ENCODE data around the gene PSTPIP2. TPM values are rescaled to one million over a fixed set of nuclear protein-coding genes. Genes with fewer than 3 reads are reported as not detected.

PSTPIP2 gene
- total RNA-seq, 1 experiment from 2014 or later, result 3.3 TPM

DNA sequence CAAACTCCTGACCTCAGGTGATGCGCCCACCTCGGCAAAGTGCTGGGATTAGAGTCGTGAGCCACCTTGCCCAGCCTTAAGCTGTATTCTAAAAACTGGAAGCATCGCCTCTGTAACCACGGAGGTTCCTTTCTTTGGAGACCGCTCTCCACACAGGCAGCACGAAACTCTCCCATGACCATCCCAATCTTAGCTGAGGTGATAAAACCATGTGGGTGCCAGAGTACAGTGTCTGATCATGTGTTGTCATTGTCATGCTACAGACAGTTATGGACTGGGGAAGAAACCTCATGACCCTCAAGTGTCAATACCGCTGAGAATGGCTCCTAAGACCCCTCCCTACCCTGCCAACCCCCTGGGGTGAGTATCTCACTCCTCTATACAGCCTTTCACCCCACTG is 63.5 kb downstream of the PSTPIP2 start:
- H3K27ac ChIP-seq (ENCODE audit: insufficient read length, low read depth, low read length), result no peak overlapping the region
- H3K4me2 ChIP-seq (ENCODE audit: insufficient read depth, insufficient read length, low read length), result no peak overlapping the region
- H3K4me1 Mint-ChIP-seq, result peaks cover 9 to 20% of the 10 kb centered on the region in 2 experiments
- no peak overlapping the region for H2BK20ac ChIP-seq (ENCODE audit: low read depth, low read length, poor library complexity, severe bottlenecking)
- H2AK5ac ChIP-seq (ENCODE audit: insufficient read length, low read length), result no peak overlapping the region
- H3K9me3 Mint-ChIP-seq, result no peaks in the 10 kb centered on the region
- no peak overlapping the region for H3T11ph ChIP-seq (ENCODE audit: low read length)
- H3K27me3 ChIP-seq (ENCODE audit: insufficient read depth, low read length), result no peaks in the 10 kb centered on the region
- no peaks in the 10 kb centered on the region for H3K27me3 Mint-ChIP-seq (ENCODE audit: low read depth)
- no peak overlapping the region for H3K56ac ChIP-seq (ENCODE audit: insufficient read length, low read depth, low read length)
- no peaks in the 10 kb centered on the region for H3K9me3 ChIP-seq (ENCODE audit: control insufficient read depth, low read depth, low read length)
- no peak overlapping the region for H3K14ac ChIP-seq (ENCODE audit: insufficient read depth, low read length)
- no peak overlapping the region for H4K8ac ChIP-seq (replicated peaks; ENCODE audit: insufficient read length, low read depth, low read length)
- H3K23me2 ChIP-seq (ENCODE audit: insufficient read length, low read depth, low read length, poor library complexity, severe bottlenecking), result no peaks in the 10 kb centered on the region
- no peak overlapping the region for H3K9ac ChIP-seq (ENCODE audit: extremely low read depth, insufficient read length, low read length)
- no peak overlapping the region for H3K18ac ChIP-seq (ENCODE audit: insufficient read length, low read depth, low read length)
- H2BK15ac ChIP-seq (ENCODE audit: low read depth, low read length), result no peak overlapping the region
- H3K27ac Mint-ChIP-seq, result no peak overlapping the region
- no peaks in the 10 kb centered on the region for H3K36me3 Mint-ChIP-seq (ENCODE audit: insufficient read depth in 1 of 3, low read depth in 3 of 3)
- no peak overlapping the region for H2BK5ac ChIP-seq (ENCODE audit: insufficient read length, low read length)
- no peak overlapping the region for H4K5ac ChIP-seq (ENCODE audit: insufficient read length, low read depth, low read length)
- H2BK120ac ChIP-seq (ENCODE audit: low read depth, low read length, poor library complexity, severe bottlenecking), result no peak overlapping the region
- H2BK12ac ChIP-seq (ENCODE audit: insufficient read length, low read depth, low read length), result no peak overlapping the region
- H4K91ac ChIP-seq (ENCODE audit: insufficient read length, low read depth, low read length), result no peak overlapping the region
- no peak overlapping the region for H3K4me3 Mint-ChIP-seq
- H3K23ac ChIP-seq (ENCODE audit: insufficient read length, low read depth, low read length), result no peak overlapping the region
- no peaks in the 10 kb centered on the region for H4K20me1 ChIP-seq (ENCODE audit: control insufficient read depth, insufficient read depth, insufficient read length)
- H3K79me1 ChIP-seq (ENCODE audit: insufficient read depth, low read depth, low read length, poor library complexity, severe bottlenecking), result no peaks in the 10 kb centered on the region
- H3K4me1 ChIP-seq (ENCODE audit: insufficient read depth, low read length), result no peaks in the 10 kb centered on the region
- DNase-seq, result no peak
- H2AFZ ChIP-seq (ENCODE audit: low read length), result no peak overlapping the region
- TF ChIP-seq, protein P1, sequence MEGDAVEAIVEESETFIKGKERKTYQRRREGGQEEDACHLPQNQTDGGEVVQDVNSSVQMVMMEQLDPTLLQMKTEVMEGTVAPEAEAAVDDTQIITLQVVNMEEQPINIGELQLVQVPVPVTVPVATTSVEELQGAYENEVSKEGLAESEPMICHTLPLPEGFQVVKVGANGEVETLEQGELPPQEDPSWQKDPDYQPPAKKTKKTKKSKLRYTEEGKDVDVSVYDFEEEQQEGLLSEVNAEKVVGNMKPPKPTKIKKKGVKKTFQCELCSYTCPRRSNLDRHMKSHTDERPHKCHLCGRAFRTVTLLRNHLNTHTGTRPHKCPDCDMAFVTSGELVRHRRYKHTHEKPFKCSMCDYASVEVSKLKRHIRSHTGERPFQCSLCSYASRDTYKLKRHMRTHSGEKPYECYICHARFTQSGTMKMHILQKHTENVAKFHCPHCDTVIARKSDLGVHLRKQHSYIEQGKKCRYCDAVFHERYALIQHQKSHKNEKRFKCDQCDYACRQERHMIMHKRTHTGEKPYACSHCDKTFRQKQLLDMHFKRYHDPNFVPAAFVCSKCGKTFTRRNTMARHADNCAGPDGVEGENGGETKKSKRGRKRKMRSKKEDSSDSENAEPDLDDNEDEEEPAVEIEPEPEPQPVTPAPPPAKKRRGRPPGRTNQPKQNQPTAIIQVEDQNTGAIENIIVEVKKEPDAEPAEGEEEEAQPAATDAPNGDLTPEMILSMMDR (conservative IDR thresholded peaks at IDR 0.05), result no peak
- no peak overlapping the region for H3K4ac ChIP-seq (ENCODE audit: low read depth, low read length)
- no CpG with 5 or more reads among the region's 8 CpGs for WGBS (ENCODE audit: extremely low coverage, insufficient read length, low lambda C conversion rate)
- H3K79me2 ChIP-seq (ENCODE audit: insufficient read depth, low read length), result no peaks in the 10 kb centered on the region
